Uterus (tissue), 2 donors: ENCODE data around the gene HBP1.

Experiments used
- POLR2A ChIP-seq, 2 donors: fragments of 450-650 bp; IDR thresholded peaks; one replicate each; pipeline ENCODE4 v1.6.1; 2016; ENCODE audit warnings: antibody characterized with exemption in 2 of 2, mild to moderate bottlenecking in 1 of 2, moderate library complexity in 1 of 2
- TF ChIP-seq, protein P1 (sequence below), 4 experiments: fragments of 200-600 bp in 2 of 4; fragments of 450-650 bp in 2 of 4; sonication (generic) in 2 of 4; IDR thresholded peaks; one replicate each; pipeline ENCODE4 v1.5.1; 2016 to 2019; ENCODE audit warnings: antibody characterized with exemption in 4 of 4, mild to moderate bottlenecking in 2 of 4, moderate library complexity in 1 of 4

DNA sequence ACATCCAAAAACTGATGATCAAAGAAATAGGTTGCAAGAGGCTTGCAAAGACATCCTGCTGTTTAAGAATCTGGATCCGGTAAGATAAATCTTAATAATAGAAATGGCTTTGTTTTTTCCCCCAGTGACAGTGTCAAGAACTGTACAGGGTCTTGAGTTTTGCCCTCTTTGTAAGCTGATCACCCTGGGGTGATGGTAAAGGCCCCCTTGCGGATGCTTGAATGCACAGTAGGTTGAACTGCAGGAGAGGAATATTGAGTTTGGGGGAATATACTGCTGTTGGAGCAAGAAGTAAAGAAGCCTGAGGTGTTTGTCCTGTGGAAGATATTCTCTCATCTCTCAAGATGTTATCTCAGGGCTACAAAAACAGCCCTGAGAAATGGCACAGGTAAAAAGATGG, 40.6 kb upstream of the HBP1 start:
- no peak for TF ChIP-seq POLR2A (IDR thresholded peaks at IDR 0.05)
- TF ChIP-seq, protein P1, sequence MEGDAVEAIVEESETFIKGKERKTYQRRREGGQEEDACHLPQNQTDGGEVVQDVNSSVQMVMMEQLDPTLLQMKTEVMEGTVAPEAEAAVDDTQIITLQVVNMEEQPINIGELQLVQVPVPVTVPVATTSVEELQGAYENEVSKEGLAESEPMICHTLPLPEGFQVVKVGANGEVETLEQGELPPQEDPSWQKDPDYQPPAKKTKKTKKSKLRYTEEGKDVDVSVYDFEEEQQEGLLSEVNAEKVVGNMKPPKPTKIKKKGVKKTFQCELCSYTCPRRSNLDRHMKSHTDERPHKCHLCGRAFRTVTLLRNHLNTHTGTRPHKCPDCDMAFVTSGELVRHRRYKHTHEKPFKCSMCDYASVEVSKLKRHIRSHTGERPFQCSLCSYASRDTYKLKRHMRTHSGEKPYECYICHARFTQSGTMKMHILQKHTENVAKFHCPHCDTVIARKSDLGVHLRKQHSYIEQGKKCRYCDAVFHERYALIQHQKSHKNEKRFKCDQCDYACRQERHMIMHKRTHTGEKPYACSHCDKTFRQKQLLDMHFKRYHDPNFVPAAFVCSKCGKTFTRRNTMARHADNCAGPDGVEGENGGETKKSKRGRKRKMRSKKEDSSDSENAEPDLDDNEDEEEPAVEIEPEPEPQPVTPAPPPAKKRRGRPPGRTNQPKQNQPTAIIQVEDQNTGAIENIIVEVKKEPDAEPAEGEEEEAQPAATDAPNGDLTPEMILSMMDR (IDR thresholded peaks at IDR 0.05), result no peak
